GM18909 (cell line): ENCODE data around the gene RNGTT.
A peak's percentile ranks its signal among the peaks of the same experiment; 100 is the strongest.
"Not testable (repeated sequence)": the region's sequence is repeated elsewhere in the genome, so short reads cannot be mapped to it uniquely, and the experiment has no call there.

Source experiments
- ATAC-seq: cut with Tn5 transposase; IDR thresholded peaks from one replicate; pipeline ENCODE4 v1.9.1; 2021; ENCODE audit warnings: mild to moderate bottlenecking; ENCODE audit not compliant: unreplicated experiment, poor library complexity

The RNGTT gene

DNA sequence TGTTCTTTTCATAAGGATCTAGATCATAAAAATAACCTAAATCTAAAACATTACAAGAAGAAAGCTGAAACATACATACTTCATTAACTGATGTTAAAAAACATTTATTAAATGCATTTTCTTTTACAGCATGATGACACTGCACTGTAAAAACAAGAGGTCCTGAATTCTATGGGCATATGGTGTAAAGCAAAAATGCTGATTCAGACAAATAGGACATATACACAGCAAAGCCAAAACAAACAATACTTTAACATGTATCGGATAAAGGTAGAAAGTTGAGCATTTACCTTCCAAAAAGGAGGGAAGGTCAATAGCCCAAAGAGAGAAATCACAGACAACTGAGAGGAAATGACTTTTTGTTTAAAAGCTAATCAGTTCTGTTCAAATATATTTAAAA lies 221.5 kb downstream of the RNGTT start:
- ATAC-seq, result no peak

- no peak for ATAC-seq
Measured at GRCh38 chr6:88741071-88741470, 222.3 kb downstream of the RNGTT start.

DNA sequence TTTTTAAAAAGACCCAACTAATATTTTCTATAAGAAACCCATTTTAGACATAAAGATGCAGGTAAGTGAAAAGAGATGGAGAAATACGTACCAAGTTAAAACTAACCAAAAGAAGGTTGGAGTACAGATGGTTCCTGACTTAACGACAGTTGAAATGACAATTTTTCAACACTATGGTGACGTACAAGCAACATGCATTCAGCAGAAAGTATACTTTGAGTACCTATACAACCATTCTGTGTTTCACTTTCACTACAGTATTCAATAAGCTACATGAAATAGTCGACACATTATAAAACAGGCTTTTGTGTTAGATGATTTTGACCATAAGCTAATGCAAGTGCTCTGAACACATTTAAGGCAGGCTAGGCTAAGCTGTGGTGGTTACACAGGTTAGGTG lies 228.9 kb downstream of the RNGTT start:
- ATAC-seq, result no peak

- no peak for ATAC-seq
Measured at GRCh38 chr6:88730611-88731011, 232.8 kb downstream of the RNGTT start.

DNA sequence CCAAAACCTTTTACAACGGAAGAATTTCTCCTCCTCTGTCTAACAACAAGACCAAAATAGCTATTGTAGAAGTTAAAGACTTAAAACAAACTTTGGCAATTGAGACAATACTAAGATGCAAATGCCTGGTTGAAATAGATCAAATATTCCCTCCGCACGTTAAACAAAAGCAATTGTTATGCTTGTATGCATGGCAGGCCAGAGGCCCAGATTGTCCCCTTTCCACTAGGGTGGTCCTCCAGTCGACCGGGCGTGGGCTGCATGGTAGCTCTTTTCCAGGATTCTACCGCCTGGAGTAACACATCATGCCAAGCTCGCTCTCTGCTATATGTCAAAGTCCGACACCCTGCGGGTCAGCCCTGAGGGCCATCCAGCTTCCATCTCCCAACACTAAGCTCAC lies 234.7 kb downstream of the RNGTT start:
- no peak for ATAC-seq

- ATAC-seq, result not testable (repeated sequence)
Measured at GRCh38 chr6:88726409-88726808, 237.0 kb downstream of the RNGTT start.

DNA sequence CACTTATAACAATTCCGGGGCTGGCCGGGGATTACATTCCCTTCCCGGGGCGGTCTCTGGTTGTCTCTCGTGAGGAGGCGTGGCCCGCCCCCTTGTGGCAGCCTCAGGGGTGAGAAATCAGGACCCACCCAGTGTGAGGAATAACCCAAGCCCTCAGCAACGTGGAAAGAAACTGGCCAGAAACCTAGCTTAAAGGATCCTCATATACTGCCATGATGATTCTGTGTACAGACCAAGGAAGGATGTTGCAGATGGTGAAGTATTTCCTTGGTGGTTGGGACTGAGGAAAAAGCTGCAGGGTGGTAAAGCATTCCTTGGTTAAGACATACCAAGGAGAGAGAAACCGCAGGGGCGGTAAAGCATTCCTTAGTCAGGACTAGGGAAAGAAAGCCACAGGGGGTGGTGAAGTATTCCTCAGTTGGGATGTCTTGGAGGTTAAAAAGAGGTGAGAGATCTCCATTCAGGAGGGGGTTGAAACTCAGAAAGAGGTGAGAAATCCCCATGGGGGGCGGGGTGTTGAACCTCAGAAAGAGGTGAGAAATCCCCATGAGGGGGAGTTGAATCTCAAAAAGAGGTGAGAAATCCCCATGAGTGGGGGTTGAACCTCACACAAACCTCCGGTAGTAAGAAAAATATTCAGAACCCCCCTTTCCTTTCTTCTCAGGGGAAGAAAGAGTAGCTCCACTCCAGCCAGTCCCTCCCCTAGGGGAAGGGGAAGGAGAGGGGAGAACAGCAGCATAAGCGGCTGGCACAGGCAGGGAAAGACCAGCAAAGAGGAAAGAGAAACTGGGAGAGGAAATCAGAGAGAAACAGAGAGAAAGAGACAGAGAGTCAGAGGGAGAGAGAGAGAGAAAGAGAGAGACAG lies 238.1 kb downstream of the RNGTT start:
- no peak for ATAC-seq

DNA sequence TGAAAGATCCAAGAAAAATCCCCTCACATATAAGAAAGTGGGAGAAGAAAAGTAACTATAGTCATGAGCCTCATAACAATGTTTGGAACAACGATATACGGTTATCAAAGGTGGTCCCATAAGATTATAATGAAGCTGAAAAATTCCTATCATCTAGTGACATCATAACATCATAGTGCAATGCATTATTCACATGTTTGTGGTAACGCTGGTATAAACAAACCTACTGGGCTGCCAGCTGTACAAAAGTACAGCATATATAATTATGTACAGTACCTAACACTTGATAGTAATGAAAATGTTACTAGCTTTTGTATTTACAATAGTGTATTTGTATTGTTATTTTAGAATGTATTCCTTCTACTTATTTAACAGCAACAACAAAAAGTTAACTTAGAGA lies 240.7 kb downstream of the RNGTT start:
- no peak for ATAC-seq

DNA sequence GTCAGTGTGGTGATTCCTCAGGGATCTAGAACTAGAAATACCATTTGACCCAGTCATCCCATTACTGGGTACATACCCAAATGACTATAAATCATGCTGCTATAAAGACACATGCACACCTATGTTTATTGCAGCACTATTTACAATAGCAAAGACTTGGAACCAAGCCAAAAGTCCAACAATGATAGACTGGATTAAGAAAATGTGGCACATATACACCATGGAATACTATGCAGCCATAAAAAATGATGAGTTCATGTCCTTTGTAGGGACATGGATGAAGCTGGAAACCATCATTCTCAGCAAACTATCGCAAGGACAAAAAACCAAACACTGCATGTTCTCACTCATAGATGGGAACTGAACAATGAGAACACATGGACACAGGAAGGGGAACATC lies 247.0 kb downstream of the RNGTT start:
- not testable (repeated sequence) for ATAC-seq

- ATAC-seq, result no peak
Measured at GRCh38 chr6:88712243-88712936, 251.0 kb downstream of the RNGTT start.

- no peak for ATAC-seq
Measured at GRCh38 chr6:88709819-88710246, 253.6 kb downstream of the RNGTT start.

- ATAC-seq, result no peak
Measured at GRCh38 chr6:88708197-88708744, 255.1 kb downstream of the RNGTT start.

GRCh38 chr6:88705601-88706000 lies 257.8 kb downstream of the RNGTT start:
- ATAC-seq, result peak; percentile 87

DNA sequence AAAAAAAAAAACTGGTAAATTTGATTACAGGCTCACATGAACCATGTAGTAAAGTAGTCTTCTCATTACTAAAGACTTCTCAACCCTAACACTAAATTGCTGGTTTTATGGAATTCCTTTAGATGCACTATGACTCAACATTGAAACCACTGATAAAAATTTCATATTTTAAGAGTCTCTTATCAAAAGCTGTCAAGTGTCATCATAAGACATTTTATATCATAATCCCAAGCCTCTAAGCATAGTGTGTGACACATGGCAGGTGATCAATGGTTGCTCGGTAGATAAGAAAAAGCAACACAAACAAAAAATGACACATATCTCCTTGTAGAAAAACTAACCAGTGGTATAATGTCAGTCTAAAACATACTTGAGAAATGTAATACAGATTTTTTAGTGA lies 258.4 kb downstream of the RNGTT start:
- ATAC-seq, result no peak

GRCh38 chr6:88702956-88703556 lies 260.4 kb downstream of the RNGTT start:
- ATAC-seq, result no peak

DNA sequence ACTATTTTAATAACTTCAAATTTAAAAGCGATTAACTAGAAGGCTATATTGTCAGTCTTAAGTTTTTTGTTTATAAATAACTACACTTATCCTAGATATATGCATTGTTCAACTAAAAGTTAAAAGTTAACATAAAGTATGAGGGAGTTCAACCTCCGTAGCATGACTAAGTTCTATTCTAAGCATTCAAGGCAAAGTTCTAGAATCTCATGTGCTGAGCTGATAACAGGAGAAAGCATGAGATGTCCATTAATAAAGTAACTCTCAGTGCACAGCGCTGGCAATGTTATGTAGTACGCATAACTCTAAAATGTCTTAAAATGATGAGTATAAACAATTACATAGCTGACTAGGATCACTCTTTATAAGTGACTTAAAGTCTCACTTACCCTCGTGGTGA lies 264.8 kb downstream of the RNGTT start:
- ATAC-seq, result no peak

DNA sequence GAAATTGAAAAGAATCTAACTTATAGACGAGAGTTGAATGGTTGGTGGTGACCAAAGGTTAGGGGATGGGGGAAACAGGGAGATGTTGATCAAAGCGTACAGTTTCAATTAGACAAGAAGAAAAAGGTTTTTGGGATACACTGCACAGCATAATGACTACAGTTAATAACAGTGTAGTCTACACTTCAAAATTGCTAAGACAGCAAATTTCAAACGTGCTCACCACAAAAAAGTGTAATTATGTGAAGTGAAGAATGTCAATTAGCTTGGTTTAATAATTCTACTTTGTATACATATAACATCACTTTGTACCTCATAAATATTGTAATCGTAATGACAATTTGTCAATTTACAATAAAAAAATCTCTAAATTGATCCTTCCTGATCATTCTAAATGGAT lies 267.5 kb downstream of the RNGTT start:
- ATAC-seq, result no peak

DNA sequence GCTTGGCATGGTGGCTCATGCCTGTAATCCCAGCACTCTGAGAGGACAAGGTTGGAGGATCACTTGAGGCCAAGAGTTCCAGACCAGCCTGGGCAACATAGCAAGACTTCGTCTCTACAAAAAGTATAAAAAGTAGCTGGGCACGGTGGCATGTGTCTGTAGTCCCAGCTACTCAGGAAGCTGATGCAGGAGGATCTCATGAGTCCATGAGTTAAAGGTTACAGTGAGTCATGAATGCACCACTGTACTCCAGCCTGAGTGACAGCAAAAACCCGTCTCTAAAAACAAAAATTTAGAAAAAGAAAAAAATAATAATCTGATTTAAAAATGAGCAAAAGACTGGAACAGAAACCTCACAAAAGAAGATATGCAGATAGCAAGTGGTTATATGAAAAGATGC lies 279.7 kb downstream of the RNGTT start:
- no peak for ATAC-seq

DNA sequence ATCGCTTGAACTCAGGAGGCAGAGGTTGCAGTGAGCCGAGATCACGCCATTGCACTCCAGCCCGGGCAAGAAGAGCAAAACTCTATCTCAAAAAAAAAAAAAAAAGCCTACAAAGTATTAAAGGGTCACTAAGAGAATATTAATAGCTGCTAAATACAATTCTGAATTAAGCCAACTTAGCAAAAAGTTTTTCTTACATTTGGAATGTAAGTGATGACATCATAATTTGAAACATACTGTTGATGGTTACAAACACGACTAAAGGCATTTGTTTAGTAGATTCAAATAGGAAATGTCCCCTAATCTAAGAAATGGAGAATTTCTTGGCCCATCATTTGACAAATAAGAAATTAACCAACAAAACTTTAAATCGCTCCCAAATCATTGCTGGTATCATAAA lies 282.8 kb downstream of the RNGTT start:
- no peak for ATAC-seq

- no peak for ATAC-seq
Measured at GRCh38 chr6:88679841-88680240, 283.6 kb downstream of the RNGTT start.

GRCh38 chr6:88677356-88677755 lies 286.1 kb downstream of the RNGTT start:
- ATAC-seq, result no peak
